ENCODE measurements around the gene CDH13.

Gene CDH13

DNA sequence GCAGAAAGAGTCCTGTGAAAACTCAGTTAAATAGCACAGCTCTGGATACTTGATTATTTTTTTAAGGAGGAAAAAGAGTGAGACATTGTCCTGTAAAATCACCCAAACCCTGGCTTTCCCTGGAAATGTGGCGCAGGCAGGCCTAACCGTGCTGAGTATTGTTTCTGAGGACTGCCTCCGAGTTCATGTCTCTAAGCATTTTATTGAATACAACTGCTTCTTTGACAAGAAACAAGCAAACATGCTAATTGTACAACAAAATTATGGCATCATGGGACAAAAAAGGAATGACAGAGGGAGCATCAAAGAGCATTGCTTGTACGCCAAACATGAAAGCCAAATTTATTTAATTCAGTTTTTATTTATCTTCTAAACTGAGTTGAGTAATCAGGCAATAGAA is 1116.5 kb downstream of the CDH13 start:
- Histone ChIP-seq H3K9me3 (ENCODE audit: low read depth, low read length) (no peaks in the 10 kb centered on the region), H3K27ac (no peak overlapping the region), H3K36me3 (ENCODE audit: insufficient read depth, low read length) (no peaks in the 10 kb centered on the region), H3K9ac (ENCODE audit: insufficient read length) (no peak overlapping the region), H3K4me3 (no peak overlapping the region)
- TF ChIP-seq POLR2AphosphoS5 (IDR thresholded peaks at IDR 0.05; ENCODE audit: borderline replicate concordance, low read depth, low read length) (no peak), FOXP2 (optimal IDR thresholded peaks at IDR 0.05; ENCODE audit: control extremely low read depth, extremely low read length, insufficient read depth) (no peak), EZH2 (IDR thresholded peaks at IDR 0.05) (no peak)
- DNase-seq (ENCODE audit: low read depth, low spot score): no peak

DNA sequence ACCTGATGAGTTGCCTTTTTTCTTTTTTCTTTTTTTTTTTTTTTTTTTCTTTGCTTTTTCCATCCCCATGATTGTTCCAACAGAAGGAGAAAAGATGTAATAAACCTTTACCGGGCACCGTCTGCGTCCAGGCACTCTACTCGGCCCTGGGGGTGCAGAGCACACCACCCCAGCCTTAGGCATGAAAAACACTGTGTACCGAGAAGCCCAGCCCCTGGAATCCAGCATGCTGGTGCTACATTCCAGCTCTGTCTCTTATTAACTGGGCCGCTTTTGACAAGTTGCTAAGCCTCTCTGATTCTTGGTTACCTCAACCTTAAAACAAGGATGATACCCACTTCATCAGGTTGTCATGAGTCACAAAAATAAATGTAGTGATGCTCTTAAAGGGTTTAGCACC is 1117.0 kb downstream of the CDH13 start:
- DNase-seq (ENCODE audit: low read depth, low spot score): no peak
- Histone ChIP-seq H3K9me3 (ENCODE audit: low read depth, low read length) (no peaks in the 10 kb centered on the region), H3K9ac (ENCODE audit: insufficient read length) (no peak overlapping the region), H3K27ac (no peak overlapping the region), H3K36me3 (ENCODE audit: insufficient read depth, low read length) (no peaks in the 10 kb centered on the region), H3K4me3 (no peak overlapping the region)
- TF ChIP-seq FOXP2 (optimal IDR thresholded peaks at IDR 0.05; ENCODE audit: control extremely low read depth, extremely low read length, insufficient read depth) (no peak), EZH2 (IDR thresholded peaks at IDR 0.05) (no peak), POLR2AphosphoS5 (IDR thresholded peaks at IDR 0.05; ENCODE audit: borderline replicate concordance, low read depth, low read length) (no peak)

DNA sequence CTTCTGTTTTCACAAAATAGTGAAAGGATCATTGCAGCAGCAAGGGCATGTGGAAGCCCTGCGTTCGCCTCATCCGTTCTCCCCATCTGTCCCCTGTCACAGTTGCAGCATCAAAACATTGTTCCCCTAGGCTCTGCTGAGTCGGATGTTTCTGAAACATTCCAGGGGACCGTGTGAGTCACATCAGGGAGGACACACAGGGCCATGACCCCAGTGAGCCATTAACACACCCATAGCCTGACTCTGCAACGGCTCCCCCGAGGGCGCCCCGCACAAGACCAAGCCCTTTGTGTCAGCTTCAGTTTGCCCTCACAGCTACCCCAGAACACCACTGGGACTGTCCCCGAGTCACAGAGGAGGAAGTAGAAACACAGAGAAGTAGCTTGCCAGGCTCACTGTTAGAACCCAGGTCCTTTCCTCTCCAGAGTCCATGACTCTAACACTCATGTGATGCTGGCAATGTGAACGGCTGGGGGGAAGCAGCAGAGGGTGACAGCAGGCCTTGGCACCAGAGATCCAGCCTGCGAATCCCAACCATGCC is 1117.7 kb downstream of the CDH13 start:
- Histone ChIP-seq H3K9ac (ENCODE audit: insufficient read length) (no peak overlapping the region), H3K4me3 (no peak overlapping the region), H3K27ac (no peak overlapping the region), H3K36me3 (ENCODE audit: insufficient read depth, low read length) (no peaks in the 10 kb centered on the region), H3K9me3 (ENCODE audit: low read depth, low read length) (no peaks in the 10 kb centered on the region)
- no peak for DNase-seq (ENCODE audit: low read depth, low spot score)
- no peak for TF ChIP-seq FOXP2 (optimal IDR thresholded peaks at IDR 0.05; ENCODE audit: control extremely low read depth, extremely low read length, insufficient read depth)
- no peak for TF ChIP-seq POLR2AphosphoS5 (IDR thresholded peaks at IDR 0.05; ENCODE audit: borderline replicate concordance, low read depth, low read length)
- no peak for TF ChIP-seq EZH2 (IDR thresholded peaks at IDR 0.05)

DNA sequence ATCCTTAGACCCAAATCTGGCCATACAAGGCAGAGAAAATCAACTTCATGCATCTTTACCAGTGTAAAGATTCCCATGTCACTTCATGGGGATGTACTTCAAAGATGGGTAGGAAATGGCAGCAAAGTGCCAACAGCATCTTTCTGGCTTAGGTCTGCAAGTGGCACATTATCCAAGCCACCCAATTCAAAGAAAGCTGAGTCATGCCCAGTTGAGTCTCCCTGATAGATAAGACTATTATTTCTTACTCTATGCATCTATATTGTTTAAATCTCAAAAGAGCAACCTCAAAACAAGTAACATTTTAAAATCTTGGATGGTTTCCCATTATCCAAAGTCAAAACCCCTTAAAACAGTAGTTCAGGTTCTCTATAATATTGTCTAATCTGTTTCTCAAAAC is 1119.8 kb downstream of the CDH13 start:
- Histone ChIP-seq H3K4me3 (no peak overlapping the region), H3K27ac (no peak overlapping the region), H3K9ac (ENCODE audit: insufficient read length) (no peak overlapping the region), H3K9me3 (ENCODE audit: low read depth, low read length) (no peaks in the 10 kb centered on the region), H3K36me3 (ENCODE audit: insufficient read depth, low read length) (no peaks in the 10 kb centered on the region)
- TF ChIP-seq FOXP2 (optimal IDR thresholded peaks at IDR 0.05; ENCODE audit: control extremely low read depth, extremely low read length, insufficient read depth): no peak
- TF ChIP-seq EZH2 (IDR thresholded peaks at IDR 0.05): no peak
- TF ChIP-seq POLR2AphosphoS5 (IDR thresholded peaks at IDR 0.05; ENCODE audit: borderline replicate concordance, low read depth, low read length): no peak
- DNase-seq (ENCODE audit: low read depth, low spot score): no peak

DNA sequence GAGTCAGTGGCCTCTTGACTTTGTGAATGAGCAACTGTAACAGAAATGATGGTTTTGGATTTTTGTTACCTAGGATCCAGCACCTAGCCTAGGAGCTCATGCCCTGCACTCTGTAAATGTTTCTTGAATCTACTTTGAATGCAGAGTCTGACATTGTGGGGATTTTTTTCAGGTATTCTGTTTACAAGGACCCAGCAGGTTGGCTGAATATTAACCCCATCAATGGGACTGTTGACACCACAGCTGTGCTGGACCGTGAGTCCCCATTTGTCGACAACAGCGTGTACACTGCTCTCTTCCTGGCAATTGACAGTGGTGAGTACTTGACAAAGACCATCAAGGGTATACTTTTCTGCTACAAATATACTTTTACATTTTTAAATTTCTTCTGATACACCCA is 1121.2 kb downstream of the CDH13 start:
- no peak overlapping the region for H3K9ac ChIP-seq (ENCODE audit: insufficient read length)
- no peaks in the 10 kb centered on the region for H3K9me3 ChIP-seq (ENCODE audit: low read depth, low read length)
- H3K4me3 ChIP-seq: no peak overlapping the region

DNA sequence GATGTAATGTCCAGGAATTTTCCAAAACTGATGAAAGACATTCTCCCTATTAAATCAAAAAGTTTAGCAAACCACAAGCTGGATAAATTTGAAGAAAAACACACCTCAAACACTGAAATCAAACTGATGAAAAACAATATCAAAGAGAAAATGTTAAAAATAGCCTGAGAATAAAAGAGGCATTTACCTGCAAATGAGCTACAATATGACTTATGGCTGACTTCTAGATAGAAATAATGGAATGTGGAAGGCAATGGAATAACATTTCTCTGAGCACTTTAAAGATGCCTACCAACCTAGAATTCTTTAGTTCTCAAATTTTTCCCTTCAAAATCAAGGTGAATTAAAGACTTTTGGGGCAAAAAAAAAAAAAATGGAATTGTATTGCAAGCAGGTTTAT is 1128.6 kb downstream of the CDH13 start:
- H3K9ac ChIP-seq (ENCODE audit: insufficient read length): no peak overlapping the region
- no peaks in the 10 kb centered on the region for H3K9me3 ChIP-seq (ENCODE audit: low read depth, low read length)
- no peak for DNase-seq (ENCODE audit: low read depth, low spot score)
- no peak overlapping the region for H3K27ac ChIP-seq
- no peak overlapping the region for H3K4me3 ChIP-seq
- TF ChIP-seq FOXP2 (optimal IDR thresholded peaks at IDR 0.05; ENCODE audit: control extremely low read depth, extremely low read length, insufficient read depth) (no peak), EZH2 (IDR thresholded peaks at IDR 0.05) (no peak), POLR2AphosphoS5 (IDR thresholded peaks at IDR 0.05; ENCODE audit: borderline replicate concordance, low read depth, low read length) (no peak)
- H3K36me3 ChIP-seq (ENCODE audit: insufficient read depth, low read length): no peaks in the 10 kb centered on the region

More for the DNA sequence above, 1121.2 kb downstream of the CDH13 start:
- no peak overlapping the region for H3K27ac ChIP-seq
- H3K36me3 ChIP-seq (ENCODE audit: insufficient read depth, low read length): no peaks in the 10 kb centered on the region
- DNase-seq (ENCODE audit: low read depth, low spot score): no peak
- TF ChIP-seq FOXP2 (optimal IDR thresholded peaks at IDR 0.05; ENCODE audit: control extremely low read depth, extremely low read length, insufficient read depth): no peak
- no peak for TF ChIP-seq POLR2AphosphoS5 (IDR thresholded peaks at IDR 0.05; ENCODE audit: borderline replicate concordance, low read depth, low read length)
- TF ChIP-seq EZH2 (IDR thresholded peaks at IDR 0.05): no peak

DNA sequence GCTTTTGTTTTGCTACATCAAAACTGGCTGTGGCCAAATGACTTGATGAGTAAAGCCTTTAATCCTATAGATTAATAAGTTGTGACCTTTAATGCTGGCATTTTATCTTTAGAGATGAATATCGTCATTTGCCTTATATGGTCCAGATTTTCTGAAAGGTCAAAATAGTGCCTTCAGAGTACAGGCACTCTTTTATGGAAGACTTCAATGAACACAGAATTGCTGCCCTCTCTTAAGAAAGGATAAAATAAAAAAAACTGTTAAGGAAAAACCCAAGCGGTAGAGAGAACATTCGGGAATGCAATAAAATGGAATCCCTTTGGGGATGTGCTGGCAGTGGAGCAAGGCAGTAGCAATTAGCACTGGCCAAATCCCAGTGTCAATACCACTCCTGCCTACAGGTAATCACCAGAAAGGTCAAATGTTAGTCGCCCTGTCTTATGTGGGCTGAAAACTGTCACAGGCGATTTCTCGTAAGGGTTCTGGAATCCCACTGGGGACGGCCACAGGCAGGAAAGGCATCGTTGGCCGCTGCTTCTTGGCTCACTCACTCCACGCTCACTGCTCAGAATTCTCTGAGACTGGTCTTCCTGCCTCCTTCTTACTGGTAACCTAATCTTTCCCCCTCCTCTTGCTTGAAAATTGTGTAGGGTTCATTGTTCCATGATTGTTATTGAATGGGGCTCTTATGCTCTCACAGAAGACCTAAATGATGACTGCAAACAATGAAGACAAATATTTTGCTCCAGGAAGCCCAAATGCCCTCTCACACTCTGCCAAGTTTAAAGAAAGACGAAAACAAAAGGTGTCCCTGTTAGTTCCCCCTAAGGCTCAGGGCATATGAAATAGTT is 1135.6 kb downstream of the CDH13 start:
- TF ChIP-seq FOXP2 (optimal IDR thresholded peaks at IDR 0.05; ENCODE audit: control extremely low read depth, extremely low read length, insufficient read depth): no peak
- no peak for TF ChIP-seq EZH2 (IDR thresholded peaks at IDR 0.05)
- TF ChIP-seq POLR2AphosphoS5 (IDR thresholded peaks at IDR 0.05; ENCODE audit: borderline replicate concordance, low read depth, low read length): no peak
- H3K27ac ChIP-seq: no peak overlapping the region
- no peak overlapping the region for H3K9ac ChIP-seq (ENCODE audit: insufficient read length)
- no peak for DNase-seq (ENCODE audit: low read depth, low spot score)
- no peak overlapping the region for H3K4me3 ChIP-seq
- H3K9me3 ChIP-seq (ENCODE audit: low read depth, low read length): no peaks in the 10 kb centered on the region
- no peaks in the 10 kb centered on the region for H3K36me3 ChIP-seq (ENCODE audit: insufficient read depth, low read length)

DNA sequence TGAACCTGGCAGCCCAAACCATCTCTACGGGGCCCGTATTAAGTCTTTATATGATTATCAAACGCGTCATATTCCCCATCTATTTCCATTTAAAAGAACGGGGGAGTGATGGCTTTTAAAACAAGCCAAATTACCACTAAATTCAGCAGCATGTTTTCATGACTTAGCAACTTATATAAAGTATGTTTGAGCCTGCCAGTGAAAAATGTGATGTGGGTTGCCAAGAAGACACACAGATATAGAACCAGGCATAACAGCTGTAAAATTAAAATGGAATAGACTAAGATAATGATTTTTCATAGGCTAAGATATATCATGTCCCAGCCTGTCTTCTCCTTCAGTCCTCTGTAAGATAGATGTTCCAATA is 1136.2 kb downstream of the CDH13 start:
- TF ChIP-seq FOXP2 (optimal IDR thresholded peaks at IDR 0.05; ENCODE audit: control extremely low read depth, extremely low read length, insufficient read depth): no peak
- no peak for TF ChIP-seq POLR2AphosphoS5 (IDR thresholded peaks at IDR 0.05; ENCODE audit: borderline replicate concordance, low read depth, low read length)
- TF ChIP-seq EZH2 (IDR thresholded peaks at IDR 0.05): no peak
- Histone ChIP-seq H3K36me3 (ENCODE audit: insufficient read depth, low read length) (no peaks in the 10 kb centered on the region), H3K4me3 (no peak overlapping the region), H3K9ac (ENCODE audit: insufficient read length) (no peak overlapping the region), H3K9me3 (ENCODE audit: low read depth, low read length) (no peaks in the 10 kb centered on the region), H3K27ac (no peak overlapping the region)
- no peak for DNase-seq (ENCODE audit: low read depth, low spot score)

All from SK-N-MC (cell line).